ENCODE measurements around the gene PASK.

PASK gene

DNA sequence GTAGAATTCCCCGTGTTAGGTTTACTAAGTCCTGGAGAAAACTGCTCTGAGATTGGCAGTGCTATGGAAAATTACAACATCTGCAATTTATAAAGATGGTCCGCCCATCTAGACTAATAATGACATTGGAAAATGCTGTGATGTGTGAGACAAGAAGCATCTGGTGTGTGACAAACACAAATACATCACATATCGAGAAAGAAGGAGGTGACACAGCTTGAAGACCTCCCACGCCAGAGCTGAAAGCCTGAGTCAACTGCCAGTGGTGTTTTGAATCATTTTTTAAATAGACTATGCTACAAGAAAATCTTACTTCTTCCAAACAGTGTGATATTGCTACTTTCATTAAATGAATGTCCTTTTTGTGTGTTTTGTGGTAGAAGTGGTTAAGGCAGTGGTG lies 30.6 kb upstream of the PASK start:
- no peak for DNase-seq (ENCODE audit: low spot score)

DNA sequence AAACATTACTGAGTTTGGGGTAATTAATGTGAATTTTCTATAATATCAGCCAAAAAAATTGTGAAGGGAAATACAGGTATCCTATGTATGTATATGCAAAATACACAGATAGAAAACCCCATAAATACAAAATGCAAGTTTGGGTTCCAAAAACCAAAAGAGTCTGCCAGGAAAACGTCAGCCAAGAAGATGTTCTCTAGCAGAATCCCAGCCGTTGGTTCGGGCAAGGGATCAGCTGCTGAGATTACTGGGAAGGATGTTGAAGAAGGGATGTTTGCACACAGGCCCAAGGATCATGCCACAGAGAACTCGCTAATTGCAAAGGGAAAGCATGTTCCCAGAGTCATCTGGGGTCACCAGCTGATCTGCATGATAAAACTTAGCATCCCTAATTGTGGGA lies 29.7 kb upstream of the PASK start:
- no peak for DNase-seq (ENCODE audit: low spot score)

DNA sequence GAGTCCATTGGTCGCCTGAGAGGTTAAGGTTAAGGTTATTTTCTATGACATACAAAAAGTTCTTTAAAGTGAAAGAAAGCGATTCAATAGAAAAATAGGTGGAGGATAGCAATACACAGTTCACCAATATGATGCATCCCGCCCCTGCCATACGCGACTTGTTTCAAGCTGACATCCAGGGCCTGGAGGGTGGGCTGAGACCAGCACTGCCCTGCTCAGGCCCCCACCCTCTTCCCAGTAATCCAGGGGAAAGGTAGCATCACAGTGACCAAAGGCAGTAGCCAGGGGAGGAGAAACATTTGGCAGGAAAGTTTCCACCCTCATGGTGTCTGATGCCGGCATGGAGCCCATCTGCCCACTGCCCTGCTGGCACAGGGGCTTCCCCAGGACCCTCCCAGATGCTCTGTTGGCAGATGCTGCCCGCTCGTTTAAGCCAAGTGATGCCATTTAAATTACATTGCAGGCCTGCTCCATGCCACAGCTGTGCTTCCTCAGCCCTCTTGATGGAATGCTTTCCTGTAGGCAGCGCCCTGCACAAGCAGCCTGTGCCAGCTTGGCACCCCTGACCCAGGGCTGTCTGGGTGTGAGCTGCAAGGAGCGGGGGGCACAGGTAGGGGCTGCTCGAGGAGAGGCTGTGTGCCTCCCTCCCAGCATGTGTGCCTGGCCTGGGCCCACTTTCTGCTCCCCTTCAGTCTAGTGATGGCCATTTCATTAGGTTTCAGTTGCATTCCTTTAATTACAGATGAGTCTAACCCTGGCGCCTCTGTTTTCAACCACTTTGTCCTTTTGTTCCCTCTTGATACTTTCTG lies 28.5 kb upstream of the PASK start:
- no peak for DNase-seq (ENCODE audit: low spot score)

DNA sequence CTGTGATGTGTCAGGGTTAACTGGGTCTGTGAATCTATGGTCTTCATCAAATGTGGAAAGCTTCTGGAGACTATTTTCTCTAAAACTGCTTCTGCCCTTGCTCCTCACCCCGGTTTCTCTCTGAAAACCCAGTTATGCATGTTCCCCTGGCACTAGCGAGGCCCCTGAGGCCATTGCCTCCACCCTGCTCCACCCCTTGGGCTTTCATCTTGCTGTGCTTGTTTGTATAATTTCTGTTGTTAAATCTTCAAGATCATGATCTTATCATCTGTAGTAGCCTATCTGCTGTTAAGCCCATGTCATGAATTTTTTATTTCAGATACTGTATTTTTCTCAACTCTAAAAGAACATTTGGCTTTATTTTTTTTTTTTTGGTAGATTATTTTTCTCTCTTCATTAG lies 24.3 kb upstream of the PASK start:
- no peak for DNase-seq (ENCODE audit: low spot score)

DNA sequence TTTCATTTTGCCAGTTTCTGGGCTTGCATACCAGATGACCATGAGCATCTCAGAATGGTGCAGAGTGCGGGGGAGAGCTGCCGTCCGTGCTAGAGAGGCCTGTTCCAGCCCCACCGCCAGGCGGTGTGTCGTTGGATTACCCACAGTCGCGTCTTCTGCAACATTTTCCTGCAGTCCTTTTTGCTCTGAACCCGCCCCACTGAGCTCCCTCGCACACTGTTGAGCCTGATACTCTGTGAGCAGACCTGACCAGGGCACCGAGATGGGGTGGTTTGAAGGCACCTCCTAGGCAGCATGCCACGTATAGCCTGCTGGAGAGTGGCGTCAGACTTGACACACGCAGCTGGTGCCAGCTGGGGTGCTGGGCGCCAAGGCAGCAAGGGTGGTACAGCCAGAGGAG lies 19.1 kb upstream of the PASK start:
- no peak for DNase-seq (ENCODE audit: low spot score)

DNA sequence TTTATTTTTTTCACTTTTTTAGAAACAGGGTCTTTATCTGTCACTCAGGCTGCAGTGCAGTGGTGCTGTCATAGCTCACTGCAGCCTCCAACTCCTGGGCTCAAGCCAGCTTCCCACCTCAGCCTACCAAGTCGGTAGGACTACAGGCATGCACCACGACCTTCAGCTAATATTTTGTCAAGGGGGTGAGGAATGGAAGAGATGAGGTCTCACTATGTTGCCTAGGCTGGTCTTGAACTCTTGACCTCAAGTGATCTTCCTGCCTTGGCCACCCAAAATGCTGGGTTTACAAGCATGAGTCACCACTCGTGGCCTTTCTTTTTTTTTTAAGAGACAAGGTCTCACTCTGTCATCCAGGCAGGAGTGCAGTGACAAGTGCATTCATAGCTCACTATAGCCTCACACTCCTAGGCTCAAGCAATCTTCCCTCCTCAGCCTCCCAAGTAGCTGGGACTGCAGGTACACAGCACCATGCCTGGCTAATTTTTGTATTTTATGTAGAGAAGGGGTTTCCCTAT lies 14.4 kb upstream of the PASK start:
- DNase-seq (ENCODE audit: low spot score): no peak

DNA sequence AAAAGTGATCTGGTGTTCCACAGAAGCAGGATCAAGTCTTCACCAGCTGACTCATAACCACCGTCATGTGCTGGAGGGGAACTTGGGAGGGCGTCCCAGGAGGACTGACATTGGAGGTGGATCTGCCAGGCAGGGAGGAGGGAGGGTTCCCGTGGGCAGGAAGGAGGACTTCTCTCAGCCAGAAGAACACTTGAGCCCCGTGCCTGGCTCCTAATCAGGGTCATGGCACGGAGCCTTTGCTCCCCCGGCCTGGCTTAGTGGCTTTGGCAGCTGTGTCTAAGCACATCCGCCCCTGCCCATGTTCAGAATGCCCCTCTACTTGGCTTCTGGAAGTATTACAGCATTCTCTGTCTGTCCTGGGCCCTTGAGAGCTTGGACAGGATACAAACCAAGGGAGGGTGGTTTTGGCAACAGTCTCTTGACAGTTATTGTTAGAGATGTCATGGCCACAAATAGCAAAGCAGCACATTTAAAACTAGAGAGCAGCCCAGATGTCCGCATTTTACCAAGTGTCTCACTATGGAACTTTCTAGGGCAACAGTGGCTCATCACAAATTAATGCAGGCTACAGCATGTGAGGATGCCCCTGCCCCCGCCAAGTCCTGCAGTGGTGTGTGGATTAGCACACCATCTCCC lies 12.5 kb upstream of the PASK start:
- DNase-seq (ENCODE audit: low spot score): no peak

DNA sequence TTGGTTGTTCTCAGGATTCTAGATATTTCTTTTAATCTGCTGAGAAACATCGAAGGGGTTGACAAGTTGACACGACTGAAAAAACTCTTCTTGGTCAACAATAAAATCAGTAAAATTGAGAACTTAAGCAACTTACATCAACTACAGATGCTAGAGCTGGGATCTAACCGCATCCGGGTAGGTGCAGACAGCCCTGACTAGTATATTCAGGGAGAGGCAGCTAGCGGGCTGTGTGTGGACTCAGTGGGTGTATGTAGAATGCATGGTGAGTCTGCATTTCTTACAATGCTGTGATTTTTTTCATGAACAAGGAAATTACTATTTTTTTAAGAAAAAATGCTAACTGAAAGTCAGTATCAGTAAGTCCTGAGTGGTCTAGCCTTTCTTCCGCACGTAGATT lies 11.0 kb upstream of the PASK start:
- no peak for DNase-seq (ENCODE audit: low spot score)

DNA sequence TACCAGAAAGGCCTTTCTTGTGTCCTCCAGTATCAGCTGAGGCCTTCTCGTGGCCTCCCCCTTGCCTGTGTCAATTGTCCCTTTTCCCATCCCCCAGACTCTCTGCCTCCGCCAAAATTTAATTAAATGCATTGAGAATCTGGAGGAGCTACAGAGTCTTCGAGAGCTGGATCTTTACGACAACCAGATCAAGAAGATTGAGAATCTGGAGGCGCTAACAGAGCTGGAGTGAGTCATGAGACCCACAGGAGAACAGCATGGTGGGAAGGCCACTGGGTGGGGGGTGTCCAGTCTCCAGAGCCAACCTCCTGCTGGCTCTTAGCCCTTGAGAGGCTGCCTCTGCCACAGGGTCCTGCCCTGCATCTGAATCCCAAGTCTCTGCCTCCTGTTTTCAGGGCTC lies 9.8 kb upstream of the PASK start:
- no peak for DNase-seq (ENCODE audit: low spot score)

DNA sequence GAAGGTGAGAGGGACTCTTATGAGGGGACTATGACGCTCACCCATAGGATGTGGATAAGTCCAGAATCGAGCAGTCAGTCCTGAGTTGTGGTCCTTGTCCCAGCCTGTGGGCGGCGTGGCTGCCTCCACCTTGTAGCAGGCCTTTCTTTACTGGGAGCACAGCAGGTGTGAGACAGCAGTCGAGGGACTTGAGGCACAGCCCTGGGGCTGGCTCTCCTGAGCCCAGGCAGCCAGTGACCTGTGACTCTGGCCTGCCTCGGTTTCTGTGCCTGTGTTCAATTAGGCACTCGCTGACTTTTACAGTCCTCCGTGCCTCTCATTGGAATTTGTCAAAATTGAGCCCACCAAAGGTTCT lies 9.3 kb upstream of the PASK start:
- no peak for DNase-seq (ENCODE audit: low spot score)

DNA sequence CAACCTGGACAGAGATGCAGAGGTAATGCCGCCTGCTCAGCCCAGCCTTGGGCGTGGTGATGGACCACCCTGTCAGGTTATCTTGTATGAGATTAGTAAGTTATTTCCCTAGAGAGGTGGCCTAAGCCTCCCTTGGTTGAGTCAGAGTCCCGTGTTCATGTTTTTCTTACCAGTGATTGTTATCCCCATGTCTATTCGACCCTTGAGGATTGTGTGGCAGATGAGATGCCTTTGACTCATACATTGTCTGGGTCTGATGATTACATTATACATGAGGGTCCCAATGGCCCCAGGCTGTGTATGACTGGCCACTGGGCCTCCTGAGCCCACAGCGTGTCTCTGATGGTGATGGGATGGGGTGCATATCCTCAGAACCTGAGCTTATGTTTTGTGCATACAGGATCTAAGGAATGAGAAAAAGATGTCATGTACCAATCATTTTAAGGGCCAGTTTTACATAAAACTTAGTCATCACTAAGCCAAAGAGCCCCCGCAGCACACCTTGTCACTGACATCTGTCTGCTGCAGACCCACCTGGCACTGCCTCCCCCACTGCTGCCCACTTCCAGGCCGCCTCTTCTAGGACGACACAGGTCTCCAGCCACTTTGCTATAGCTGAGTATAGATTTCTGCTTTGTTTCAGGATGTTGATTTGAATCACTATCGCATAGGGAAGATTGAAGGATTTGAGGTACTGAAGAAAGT lies 8.7 kb upstream of the PASK start:
- no peak for DNase-seq (ENCODE audit: low spot score)

DNA sequence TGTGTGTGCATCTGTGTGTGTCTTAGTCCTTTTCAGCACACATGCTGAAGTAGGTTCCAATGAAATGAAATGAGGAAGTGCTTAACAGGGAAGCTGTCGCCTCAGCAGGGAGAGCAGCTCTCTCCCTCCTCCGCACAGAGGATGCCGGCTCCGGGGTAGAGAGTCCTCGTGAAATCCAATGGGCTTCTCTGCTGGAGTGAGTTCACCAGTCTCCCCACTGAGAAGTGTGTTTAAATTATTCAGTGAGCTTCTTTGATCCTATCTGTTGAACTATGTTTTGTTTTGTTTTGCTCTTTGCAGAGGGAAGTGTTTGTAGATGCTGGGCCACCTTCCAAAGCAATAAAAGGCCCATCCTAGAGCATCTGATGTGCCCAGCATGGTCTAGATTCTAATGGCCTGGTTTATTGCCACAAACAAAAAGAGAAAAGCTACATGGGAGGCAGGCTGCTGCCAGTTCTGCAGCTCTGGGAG lies 7.7 kb upstream of the PASK start:
- DNase-seq (ENCODE audit: low spot score): no peak

DNA sequence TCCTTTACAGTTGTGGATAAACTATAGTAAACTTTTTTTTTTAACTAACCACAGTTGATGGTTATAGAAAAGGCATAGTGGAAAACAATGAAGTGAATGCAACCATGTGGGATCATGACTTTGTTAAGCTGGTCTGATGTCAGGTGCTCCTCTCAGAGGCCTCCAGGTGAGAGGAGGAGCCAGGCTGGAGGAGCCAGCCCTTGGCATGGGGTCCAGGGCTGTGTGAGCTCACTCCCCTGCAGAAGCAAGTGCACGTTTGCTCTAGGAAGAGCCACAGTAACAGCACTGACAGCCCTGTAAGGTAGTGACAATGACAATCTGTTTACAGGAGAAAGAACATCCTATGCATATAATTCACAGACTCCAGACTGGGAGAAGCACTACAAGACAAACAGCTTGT lies 6.7 kb upstream of the PASK start:
- DNase-seq (ENCODE audit: low spot score): no peak

DNA sequence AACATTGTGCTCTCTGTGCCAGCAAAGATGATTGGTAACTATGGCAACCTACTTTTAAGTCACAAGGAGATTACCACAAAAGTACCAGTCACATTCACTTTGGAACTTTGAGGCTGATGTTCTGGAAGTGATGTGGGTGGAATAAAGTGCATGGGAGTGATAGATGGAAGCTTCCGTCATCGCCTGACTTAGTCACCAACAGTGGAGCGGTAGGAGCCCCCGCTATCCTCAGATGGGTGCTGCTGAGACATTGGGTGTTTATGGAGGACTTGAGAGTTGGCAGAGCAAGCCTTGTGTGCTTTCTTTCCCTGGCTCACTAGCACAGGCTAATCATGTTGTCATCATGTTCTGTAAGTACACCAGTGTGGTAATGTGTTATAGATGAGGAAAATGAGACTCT lies 5.6 kb upstream of the PASK start:
- DNase-seq (ENCODE audit: low spot score): no peak

DNA sequence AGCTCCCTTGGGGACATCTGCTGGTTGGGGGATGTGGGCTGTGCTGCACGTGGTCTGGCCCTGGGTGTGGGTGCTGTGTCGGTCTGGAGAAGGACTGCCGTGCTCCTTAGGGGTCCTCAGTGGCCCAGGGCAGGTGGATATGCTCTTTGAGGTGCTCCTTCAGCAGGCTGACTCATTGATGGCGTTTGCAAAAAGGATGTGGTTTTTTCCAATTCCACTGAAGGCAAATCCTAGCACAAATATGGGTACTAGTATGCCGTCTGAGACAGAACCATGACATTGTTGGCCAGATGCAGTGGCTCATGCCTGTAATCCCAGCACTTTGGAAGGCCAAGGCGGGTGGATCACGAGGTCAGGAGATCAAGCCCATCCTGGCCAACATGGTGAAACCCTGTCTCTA lies 4.3 kb upstream of the PASK start:
- DNase-seq (ENCODE audit: low spot score): no peak

DNA sequence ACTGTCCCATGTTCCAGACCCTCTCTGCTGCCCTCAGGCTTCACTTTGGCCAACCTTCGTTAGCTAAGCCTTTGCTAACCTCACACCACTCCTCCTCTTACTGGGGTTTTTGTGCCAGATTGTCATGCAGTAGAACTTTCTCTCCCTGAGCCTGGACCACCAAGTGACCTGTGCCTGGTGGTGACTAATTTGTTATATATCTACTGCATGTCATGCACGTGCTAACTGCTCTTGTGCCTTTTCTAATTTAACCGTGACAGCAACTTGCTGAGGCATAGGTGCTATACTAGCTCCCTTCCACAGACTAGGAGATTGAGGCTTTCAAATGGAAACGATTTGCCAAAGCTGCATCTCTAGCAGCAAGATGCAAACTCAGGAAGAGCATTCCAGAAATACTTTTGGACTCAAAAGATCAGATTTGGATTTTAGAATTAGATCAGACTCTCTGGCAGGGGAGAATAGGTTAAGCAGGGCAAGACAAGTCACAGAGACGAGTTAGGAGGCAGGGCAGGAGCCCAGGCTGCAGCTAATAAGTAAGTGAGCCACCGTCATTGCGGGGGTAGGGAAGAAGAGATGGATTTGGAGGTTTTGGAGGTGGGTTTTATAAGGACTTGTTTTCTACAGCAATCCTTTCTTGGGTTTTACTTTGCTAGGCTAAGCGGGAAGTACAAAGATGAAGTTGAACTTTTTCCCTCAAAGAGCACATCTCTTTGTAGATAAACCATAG lies 2.8 kb upstream of the PASK start:
- DNase-seq (ENCODE audit: low spot score): no peak

DNA sequence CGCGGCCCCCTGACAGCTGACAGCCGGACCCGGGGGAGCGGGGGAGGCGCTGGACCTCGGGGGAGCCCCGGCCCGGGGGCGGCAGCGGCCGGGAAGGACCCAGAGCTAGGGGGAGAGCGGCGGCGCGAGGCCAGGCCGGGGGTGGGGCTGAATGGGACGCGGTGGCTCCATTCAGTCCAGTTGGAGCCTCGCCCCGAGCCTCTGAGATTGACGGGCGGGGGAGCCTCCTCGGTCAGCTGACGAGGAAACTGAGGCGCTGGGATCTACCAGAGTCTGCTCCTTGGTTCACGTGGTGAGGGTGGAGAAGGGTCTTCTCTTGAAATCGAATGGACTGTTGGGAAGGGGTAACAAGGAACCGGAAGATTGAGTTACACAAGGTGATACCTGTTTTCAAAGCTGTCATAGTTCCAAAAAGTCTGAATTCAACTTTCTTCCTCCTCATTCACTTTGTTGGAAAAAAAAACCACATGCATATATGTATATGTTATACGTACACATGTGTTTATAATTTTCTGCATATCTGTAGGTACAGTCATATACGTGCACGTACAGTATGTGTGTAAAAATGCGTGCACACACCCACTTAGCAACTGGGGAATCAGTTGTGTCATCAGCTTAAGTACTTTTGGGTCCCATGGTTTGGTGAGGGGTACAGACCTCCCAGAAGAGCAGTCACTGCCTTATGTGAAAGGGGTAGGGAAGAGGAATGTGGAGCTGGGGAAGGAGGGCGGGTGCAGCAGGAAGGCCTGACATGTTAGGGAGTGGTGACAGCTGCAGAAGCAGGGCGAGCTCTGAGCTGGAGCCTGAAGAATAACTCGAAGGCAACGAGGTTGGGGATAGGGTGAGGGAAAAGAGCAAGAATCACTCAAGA lies 1.6 kb upstream of the PASK start:
- no peak for DNase-seq (ENCODE audit: low spot score)

DNA sequence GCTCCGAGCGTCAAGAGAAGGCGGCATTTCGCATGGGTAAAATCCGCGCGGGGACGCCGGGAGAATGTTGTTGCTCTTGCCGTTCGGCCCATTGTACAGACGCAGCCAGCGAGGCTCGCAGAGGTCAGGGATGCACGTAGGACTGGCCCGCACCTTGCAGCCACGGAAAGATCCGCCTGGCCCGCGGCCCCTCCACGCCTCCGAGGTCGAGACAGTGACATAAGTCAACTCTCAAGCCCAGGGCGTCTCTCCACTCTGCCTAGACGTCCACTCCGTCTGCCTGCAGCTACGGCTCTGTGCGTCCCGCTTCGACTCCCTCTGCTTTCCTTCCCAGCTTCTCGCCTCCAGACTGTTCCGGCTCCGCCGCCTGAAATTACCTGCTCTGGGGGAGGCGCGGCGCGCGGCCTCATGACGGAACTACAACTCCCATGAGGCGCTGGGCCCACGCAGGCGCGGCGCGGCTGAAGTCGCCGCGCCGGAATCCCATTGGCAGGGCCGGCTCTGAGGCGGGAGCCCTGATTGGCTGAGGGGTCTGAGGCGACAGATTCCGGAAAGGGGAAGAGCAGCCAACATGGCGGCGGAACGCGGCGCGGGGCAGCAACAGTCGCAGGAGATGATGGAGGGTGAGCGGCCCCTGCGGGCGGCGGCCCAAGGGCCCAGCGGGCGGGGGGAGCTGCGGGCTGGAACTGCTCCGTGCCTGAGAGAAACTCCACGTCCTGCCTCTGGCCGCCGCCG lies 820 bp upstream of the PASK start, which contains the start of gene PPP1R7:
Gene PPP1R7, plus strand, starts transcription at position 543 of the 735 bp plus-strand sequence. Its CDS starts 29 bp downstream, at position 572.
- peak; percentile 97 for DNase-seq (ENCODE audit: low spot score)

DNA sequence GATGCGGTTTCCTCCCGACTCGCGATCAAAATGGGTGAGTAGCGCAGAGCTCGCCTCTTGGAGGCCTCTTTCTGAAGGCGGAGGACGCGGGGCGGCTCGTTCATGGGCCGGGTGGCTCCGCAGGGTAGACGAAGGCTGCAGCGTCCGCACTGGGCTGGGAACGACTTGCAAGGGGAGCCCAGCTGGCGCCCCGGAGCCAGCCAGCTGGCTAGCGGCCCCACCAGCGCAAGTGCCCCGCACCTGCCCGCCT lies 328 bp upstream of the PASK start:
- no peak for DNase-seq (ENCODE audit: low spot score)

DNA sequence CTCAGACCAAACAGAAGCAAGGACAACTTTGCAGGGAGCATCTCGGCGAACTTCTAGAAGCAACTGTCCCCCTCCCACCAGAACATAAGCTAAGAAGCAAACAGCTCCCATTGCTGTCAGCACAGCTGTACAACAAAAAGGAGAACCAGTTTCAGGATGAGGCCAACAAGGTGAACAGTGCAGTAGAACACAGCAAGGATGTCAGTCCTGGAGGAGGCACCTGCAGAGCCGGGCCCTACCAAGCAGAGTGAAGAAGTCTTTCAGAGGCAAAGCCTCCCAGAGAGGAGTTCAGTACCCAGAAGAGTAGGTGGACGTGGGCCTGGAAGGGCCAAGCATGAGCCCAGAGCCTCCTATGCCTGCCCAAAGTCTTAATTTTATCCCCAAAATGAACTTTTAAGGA lies 1.0 kb downstream of the PASK start:
- no peak for DNase-seq (ENCODE audit: low spot score)

DNA sequence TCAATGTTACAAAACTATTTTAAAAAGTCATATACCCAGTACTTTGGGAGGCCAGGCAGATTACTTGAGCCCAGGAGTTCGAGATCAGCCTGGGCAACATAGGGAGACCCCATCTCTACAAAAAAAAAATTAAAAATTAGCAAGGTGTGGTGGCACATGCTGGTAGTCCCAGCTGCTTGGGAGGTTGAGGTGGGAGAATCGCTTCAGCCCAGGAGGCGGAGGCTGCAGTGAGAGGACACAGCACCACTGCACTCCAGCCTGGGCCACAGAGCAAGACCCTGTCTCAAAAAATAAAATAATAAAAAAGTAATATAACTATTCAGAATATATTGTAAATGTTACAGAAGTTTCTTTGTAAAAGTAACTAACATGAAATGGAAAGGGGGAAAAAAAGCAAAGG lies 1.9 kb downstream of the PASK start:
- DNase-seq (ENCODE audit: low spot score): no peak
